ENCODE data around the gene HRH1. TPM values are rescaled to one million over a fixed set of nuclear protein-coding genes. Genes with fewer than 3 reads are reported as not detected.

HRH1 gene
- total and polyA plus RNA-seq, 12 donors = 0.24 to 6.5 (median 2.2) TPM

GRCh38 chr3:11273891-11274291 lies 119.6 kb downstream of the HRH1 start:
- 75 to 83% (median 80%) methylated on average over 5 of the region's 5 CpGs for WGBS, 4 donors
- intact Hi-C loops (cut with DNase I) = loop anchor here in 1 of 2 donors (10.0 kb wide), 1 partner anchor 51 kb away; no protein-coding TSS in a partner anchor
- peaks cover 12 to 14% of the 10 kb centered on the region in 2 donors for H3K4me1 ChIP-seq (replicated peaks in 1 of 2)
- H3K36me3 ChIP-seq (replicated peaks in 1 of 2) = peaks cover 0 to 2% of the 10 kb centered on the region in 2 donors
- H3K4me3 ChIP-seq = no peak overlapping the region
- H3K27me3 ChIP-seq = no peaks in the 10 kb centered on the region
- H3K27ac ChIP-seq = peak overlapping the region in 2 of 5 donors; percentile 82 to 90
- TF ChIP-seq POLR2A (IDR thresholded peaks at IDR 0.05) = no peak
- no peaks in the 10 kb centered on the region for H3K9me3 ChIP-seq (replicated peaks in 1 of 3)
- DNase-seq = peak in 4 of 7 donors; percentile 29 to 55 (median 38)

GRCh38 chr3:11274566-11275142 lies 120.4 kb downstream of the HRH1 start:
- TF ChIP-seq POLR2A (IDR thresholded peaks at IDR 0.05) (no peak), CTCF (IDR thresholded peaks at IDR 0.05) (no peak)
- DNase-seq = no peak
- intact Hi-C loops (cut with DNase I) = loop anchor here in 1 of 2 donors (10.0 kb wide), 1 partner anchor 50 kb away; no protein-coding TSS in a partner anchor
- Histone ChIP-seq H3K4me3 (no peak overlapping the region), H3K36me3 (replicated peaks in 1 of 2) (peaks cover 0 to 2% of the 10 kb centered on the region in 2 donors), H3K4me1 (replicated peaks in 1 of 2) (peaks cover 12 to 14% of the 10 kb centered on the region in 2 donors), H3K9me3 (replicated peaks in 1 of 3) (no peaks in the 10 kb centered on the region), H3K27ac (peak overlapping the region in 2 of 5 donors; percentile 60 to 82), H3K27me3 (no peaks in the 10 kb centered on the region)
- WGBS, 4 donors = 78 to 87% (median 84%) methylated on average over 6 of the region's 6 CpGs

GRCh38 chr3:11275926-11276325 lies 121.6 kb downstream of the HRH1 start:
- H3K4me3 ChIP-seq = no peak overlapping the region
- 43 to 84% (median 75%) methylated on average over 1 to 2 of the region's 2 CpGs for WGBS, 4 donors
- TF ChIP-seq POLR2A (IDR thresholded peaks at IDR 0.05) (no peak), CTCF (IDR thresholded peaks at IDR 0.05) (no peak)
- H3K27ac ChIP-seq = no peak overlapping the region
- intact Hi-C loops (cut with DNase I) = loop anchor here in 1 of 2 donors (10.0 kb wide), 1 partner anchor 49 kb away; no protein-coding TSS in a partner anchor
- no peaks in the 10 kb centered on the region for H3K9me3 ChIP-seq (replicated peaks in 1 of 3)
- peaks cover 0 to 9% of the 10 kb centered on the region in 2 donors for H3K36me3 ChIP-seq (replicated peaks in 1 of 2)
- no peaks in the 10 kb centered on the region for H3K27me3 ChIP-seq
- DNase-seq = no peak
- peaks cover 12 to 14% of the 10 kb centered on the region in 2 donors for H3K4me1 ChIP-seq (replicated peaks in 1 of 2)

- 84 to 96% (median 92%) methylated on average over 2 of the region's 2 CpGs for WGBS, 4 donors
- Histone ChIP-seq H3K4me1 (replicated peaks in 1 of 2) (peaks cover 12 to 15% of the 10 kb centered on the region in 2 donors), H3K9me3 (replicated peaks in 1 of 3) (no peaks in the 10 kb centered on the region), H3K36me3 (replicated peaks in 1 of 2) (peaks cover 0 to 9% of the 10 kb centered on the region in 2 donors), H3K27ac (no peak overlapping the region), H3K27me3 (no peaks in the 10 kb centered on the region), H3K4me3 (no peak overlapping the region)
- TF ChIP-seq POLR2A (IDR thresholded peaks at IDR 0.05) (no peak), CTCF (IDR thresholded peaks at IDR 0.05) (no peak)
- no peak for DNase-seq
- intact Hi-C loops (cut with DNase I) = loop anchor here in 1 of 2 donors (10.0 kb wide), 1 partner anchor 48 kb away; no protein-coding TSS in a partner anchor
These were observed 122.6 kb downstream of the HRH1 start for GRCh38 chr3:11276901-11277300.

Measured in adrenal gland (tissue), 12 donors.